ENCODE data around the gene PARVG. TPM values are rescaled to one million over a fixed set of nuclear protein-coding genes. Genes with fewer than 3 reads are reported as not detected.

Gene PARVG
- total and polyA plus RNA-seq, 2 of the 8 experiments (the other 6 are each of a cell fraction or from before 2014, with no cell fraction given), result 0.37 to 1.5 TPM

DNA sequence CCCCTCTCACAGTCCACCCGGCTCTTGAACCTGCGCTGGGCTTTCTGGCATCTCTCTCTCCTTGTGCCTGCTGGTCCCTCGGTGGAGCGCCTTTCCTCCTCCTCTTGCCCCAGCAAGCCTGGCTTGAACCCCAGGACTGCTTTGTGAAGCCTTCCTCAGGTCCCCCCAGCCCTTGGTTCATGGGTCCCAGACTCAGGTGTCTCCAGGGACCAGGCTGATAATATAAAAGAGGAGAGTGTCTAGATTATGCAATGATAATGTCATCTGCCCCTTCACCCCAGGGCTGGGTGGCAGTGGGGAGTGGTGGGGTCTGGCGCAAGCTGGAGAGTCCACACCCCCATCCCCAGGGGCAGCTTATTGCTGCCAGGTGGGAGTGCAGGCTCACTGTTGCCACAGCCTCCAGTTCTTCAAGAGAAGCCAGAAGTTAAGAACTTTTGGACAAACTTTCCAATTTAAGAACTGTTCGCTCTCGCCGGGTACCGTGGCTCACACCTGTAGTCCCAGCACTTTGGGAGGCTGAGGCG lies 36.6 kb upstream of the PARVG start:
- 91% methylated on average over 10 of the region's 10 CpGs; no CpG with 5 or more reads in 1 of the 2 experiments for WGBS, 2 experiments (ENCODE audit: extremely low coverage in 1 of 2, insufficient coverage in 1 of 2, insufficient read length in 1 of 2, insufficient replicate concordance in 2 of 2, low coverage in 1 of 2, low lambda C conversion rate in 2 of 2, missing lambda C conversion rate in 1 of 2)
- TF ChIP-seq TAF7 (optimal IDR thresholded peaks at IDR 0.05; ENCODE audit: borderline replicate concordance, low read depth, low read length) (no peak), TEAD4 (IDR thresholded peaks at IDR 0.05; ENCODE audit: low read depth, low read length) (no peak), TAF1 (IDR thresholded peaks at IDR 0.05; ENCODE audit: low read depth, low read length) (no peak), RFX5 (IDR thresholded peaks at IDR 0.05; ENCODE audit: borderline replicate concordance, low read depth, low read length) (no peak), YY1 (IDR thresholded peaks at IDR 0.05; ENCODE audit: low read depth, low read length) (no peak), TBP (IDR thresholded peaks at IDR 0.05; ENCODE audit: low read depth, low read length) (no peak), EGR1 (IDR thresholded peaks at IDR 0.05; ENCODE audit: borderline replicate concordance, low read depth, low read length) (no peak), POLR2AphosphoS5 (IDR thresholded peaks at IDR 0.05; ENCODE audit: low read depth, low read length) (no peak), RXRA (IDR thresholded peaks at IDR 0.05; ENCODE audit: insufficient read depth, low read depth, low read length) (no peak), BACH1 (IDR thresholded peaks at IDR 0.05; ENCODE audit: low read length) (no peak), HDAC2 (IDR thresholded peaks at IDR 0.05; ENCODE audit: borderline replicate concordance in 1 of 2, low read depth in 2 of 2, low read length in 2 of 2) (no peak), BRCA1 (IDR thresholded peaks at IDR 0.05; ENCODE audit: low read depth, low read length) (no peak), CHD2 (IDR thresholded peaks at IDR 0.05; ENCODE audit: low read length) (no peak), HDAC6 (IDR thresholded peaks at IDR 0.05; ENCODE audit: low read depth, low read length) (no peak)

More for the DNA sequence above, 36.6 kb upstream of the PARVG start:
- no peak overlapping the region for H3K4ac ChIP-seq (replicated peaks; ENCODE audit: insufficient read length, low read depth, low read length)
- H3K56ac ChIP-seq (replicated peaks; ENCODE audit: insufficient read length, low read depth, low read length), result no peak overlapping the region
- H2BK20ac ChIP-seq (ENCODE audit: low read length), result peak overlapping the region; percentile 55; the same call in 1 of the 2 replicates
- POLR2A ChIA-PET (ENCODE audit: partially characterized antibody), result no interaction called here
- CTCF ChIA-PET (ENCODE audit: partially characterized antibody), result interaction anchor here (1.2 to 2.5 kb wide), 2 partner anchors 63 to 481 kb away, joined by 4 to 8 read pairs; no protein-coding TSS in a partner anchor
- H4K91ac ChIP-seq (replicated peaks; ENCODE audit: insufficient read length, low read length), result peak overlapping the region; percentile 48
- H2BK120ac ChIP-seq (replicated peaks; ENCODE audit: low read depth, low read length), result no peak overlapping the region
- DNase-seq (ENCODE audit: low read depth in 1 of 2, low spot score in 2 of 2), result no peak
- no peak overlapping the region for H3K27ac ChIP-seq (ENCODE audit: low read depth, low read length)
- H3K79me2 ChIP-seq (ENCODE audit: control insufficient read depth in 1 of 2, insufficient read depth in 2 of 2, low read length in 2 of 2), result no peaks in the 10 kb centered on the region
- no peak overlapping the region for H4K5ac ChIP-seq (ENCODE audit: insufficient read length, low read depth, low read length)
- H2AFZ ChIP-seq (ENCODE audit: low read length), result no peak overlapping the region
- H3K9ac ChIP-seq (replicated peaks in 1 of 4; ENCODE audit: extremely low read depth in 1 of 4, low read depth in 3 of 4, low read length in 3 of 4), result no peak overlapping the region; a peak in 1 of 7 replicates
- peaks cover 7% of the 10 kb centered on the region for H3K23me2 ChIP-seq (ENCODE audit: low read depth, low read length)
- H4K8ac ChIP-seq (ENCODE audit: extremely low read depth, insufficient read depth, low read length), result no peak overlapping the region
- peak overlapping the region; percentile 73; the same call in 1 of the 2 replicates for H2BK5ac ChIP-seq (ENCODE audit: low read depth, low read length)
- no peak overlapping the region; a peak in 1 of 4 replicates for H3K4me2 ChIP-seq (ENCODE audit: insufficient read depth in 1 of 2, low read depth in 2 of 2, low read length in 2 of 2)
- H3K9me3 ChIP-seq (ENCODE audit: insufficient read depth in 2 of 2, low read depth in 1 of 2, low read length in 1 of 2), result no peaks in the 10 kb centered on the region
- H2BK12ac ChIP-seq (ENCODE audit: low read depth, low read length), result peak overlapping the region; percentile 82; the same call in 1 of the 2 replicates
- H3K23ac ChIP-seq (ENCODE audit: insufficient read length), result no peak overlapping the region
- H3K4me1 ChIP-seq (replicated peaks in 1 of 4; ENCODE audit: control insufficient read depth in 3 of 4, insufficient read depth in 4 of 4, low read length in 3 of 4), result peaks cover 17 to 45% (median 39%) of the 10 kb centered on the region in 4 experiments
- H3K27me3 ChIP-seq (replicated peaks in 1 of 4; ENCODE audit: control insufficient read depth in 3 of 4, extremely low read depth in 1 of 4, insufficient read depth in 3 of 4, low read length in 3 of 4), result no peaks in the 10 kb centered on the region
- H3K14ac ChIP-seq (ENCODE audit: insufficient read length), result no peak overlapping the region
- H3K36me3 ChIP-seq (ENCODE audit: control insufficient read depth in 2 of 4, insufficient read depth in 4 of 4, low read length in 3 of 4), result no peaks in the 10 kb centered on the region
- peak overlapping the region; percentile 26; the same call in 1 of the 2 replicates for H2AK5ac ChIP-seq (ENCODE audit: low read depth, low read length)
- no peaks in the 10 kb centered on the region for H3K79me1 ChIP-seq (ENCODE audit: low read depth, low read length)
- no peak overlapping the region; the same call in 1 of the 2 replicates for H3K18ac ChIP-seq (ENCODE audit: extremely low read depth, low read length)
- H2BK15ac ChIP-seq (ENCODE audit: low read length), result no peak overlapping the region
- H3K4me3 ChIP-seq (ENCODE audit: extremely low read depth in 1 of 4, insufficient read depth in 2 of 4, low read depth in 3 of 4, low read length in 4 of 4), result no peak overlapping the region
- no peak for FAIRE-seq
- peaks cover 0 to 4% of the 10 kb centered on the region in 2 experiments for H4K20me1 ChIP-seq (replicated peaks in 1 of 2; ENCODE audit: control insufficient read depth in 1 of 2, insufficient read depth in 2 of 2, low read length in 2 of 2)
